IMR-90 (cell line): ENCODE measurements around the gene ARMC9. TPM values are rescaled to one million over a fixed set of nuclear protein-coding genes. Genes with fewer than 3 reads are reported as not detected.
A peak's percentile ranks its signal among the peaks of the same experiment; 100 is the strongest.

Experiments
- ATAC-seq: fragments of 200-7000 bp; cut with Tn5 transposase; 2 replicates; pipeline ENCODE4 v1.9.1; 2020; ENCODE audit warnings: low read depth, mild to moderate bottlenecking, moderate library complexity
- BruUV-seq: library from RNA; stranded (reverse); fragments of 400-500 nt; replicated peaks from 2 replicates; lab custom pipeline; 2021; lab: Mats Ljungman, UMichigan
- CTCF ChIA-PET: fragments of 300-600 bp; formaldehyde crosslinking; extraction: SDS; loops from one replicate; lab custom pipeline; 2021; ENCODE audit warnings: antibody characterized with exemption; lab: Yijun Ruan, JAX
- POLR2A ChIA-PET: fragments of 300-600 bp; sonication (Branson Sonifier 250); formaldehyde crosslinking; loops from one replicate; lab custom pipeline; 2022; ENCODE audit warnings: antibody characterized with exemption; ENCODE audit not compliant: unreplicated experiment; lab: Charles Lee
- DNase-seq: peaks from one replicate; pipeline ENCODE4 v3.0.0; 2013
- H2AFZ ChIP-seq: replicated peaks from 2 replicates; pipeline ENCODE3; 2013; ENCODE audit warnings: low read length, mild to moderate bottlenecking; ENCODE audit not compliant: poor library complexity
- H2AK5ac ChIP-seq: 2 replicates; pipeline ENCODE4 v1.6.1; 2013; ENCODE audit warnings: low read depth, low read length, inconsistent platforms
- H2AK9ac ChIP-seq: replicated peaks from 2 replicates; pipeline ENCODE3; 2013; ENCODE audit warnings: mild to moderate bottlenecking, low read depth, low read length, moderate library complexity; ENCODE audit not compliant: poor library complexity
- H2BK120ac ChIP-seq: 2 replicates; pipeline ENCODE4 v1.6.1; 2013; ENCODE audit warnings: low read depth, low read length, inconsistent platforms
- H2BK15ac ChIP-seq: 3 replicates; pipeline ENCODE4 v1.6.1; 2013; ENCODE audit warnings: low read depth, low read length, inconsistent platforms
- H2BK20ac ChIP-seq: 2 replicates; pipeline ENCODE4 v1.6.1; 2013; ENCODE audit warnings: low read depth, mild to moderate bottlenecking, inconsistent platforms, low read length, moderate library complexity
- H2BK5ac ChIP-seq: 2 replicates; pipeline ENCODE4 v1.6.1; 2013; ENCODE audit warnings: mild to moderate bottlenecking, low read depth, low read length, inconsistent platforms; ENCODE audit not compliant: poor library complexity, severe bottlenecking
- H3K14ac ChIP-seq: replicated peaks from 2 replicates; pipeline ENCODE4 v1.6.1; 2013; ENCODE audit warnings: low read depth, low read length, inconsistent platforms
- H3K18ac ChIP-seq: 2 replicates; pipeline ENCODE4 v1.6.1; 2013; ENCODE audit warnings: low read depth, low read length, control low read depth
- H3K23ac ChIP-seq: 2 replicates; pipeline ENCODE4 v1.6.1; 2013; ENCODE audit warnings: low read depth, low read length, inconsistent platforms
- H3K27ac ChIP-seq: 2 replicates; pipeline ENCODE4 v1.5.1; 2013; ENCODE audit warnings: mild to moderate bottlenecking, control low read depth, low read length; ENCODE audit not compliant: insufficient read depth
- H3K27me3 ChIP-seq: 2 replicates; pipeline ENCODE4 v1.6.1; 2013; ENCODE audit warnings: low read length; ENCODE audit not compliant: control insufficient read depth, insufficient read depth
- H3K36me3 ChIP-seq: 2 replicates; pipeline ENCODE4 v1.6.1; 2013; ENCODE audit warnings: low read length, mixed read lengths; ENCODE audit not compliant: control insufficient read depth, insufficient read depth
- H3K4ac ChIP-seq: 2 replicates; pipeline ENCODE4 v1.6.1; 2013; ENCODE audit warnings: low read depth, low read length, inconsistent platforms
- H3K4me1 ChIP-seq: 2 replicates; pipeline ENCODE4 v1.6.1; 2013; ENCODE audit warnings: low read length, mixed read lengths; ENCODE audit not compliant: control insufficient read depth, insufficient read depth
- H3K4me2 ChIP-seq: 2 replicates; pipeline ENCODE4 v1.6.1; 2013; ENCODE audit warnings: low read depth, mild to moderate bottlenecking, control low read depth, low read length, moderate library complexity
- H3K4me3 ChIP-seq: 2 replicates; pipeline ENCODE4 v1.5.1; 2013; ENCODE audit warnings: low read depth, mild to moderate bottlenecking, control low read depth, low read length, moderate library complexity; ENCODE audit not compliant: insufficient read depth
- H3K56ac ChIP-seq: 2 replicates; pipeline ENCODE4 v1.6.1; 2013; ENCODE audit warnings: low read length, inconsistent platforms; ENCODE audit not compliant: insufficient read depth; ENCODE audit errors: extremely low read depth
- H3K79me1 ChIP-seq, 2 experiments: 2 replicates each; pipeline ENCODE4 v1.6.1; 2013; ENCODE audit warnings: low read length in 2 of 2, inconsistent platforms in 1 of 2, low read depth in 1 of 2
- H3K9ac ChIP-seq: 2 replicates; pipeline ENCODE4 v1.6.1; 2013; ENCODE audit warnings: low read depth, low read length, control low read depth
- H3K9me1 ChIP-seq: 2 replicates; pipeline ENCODE4 v1.6.1; 2013; ENCODE audit warnings: low read length, inconsistent platforms; ENCODE audit not compliant: insufficient read depth
- H3K9me3 ChIP-seq: 2 replicates; pipeline ENCODE4 v1.6.1; 2013; ENCODE audit warnings: low read length; ENCODE audit not compliant: control insufficient read depth, insufficient read depth
- H4K20me1 ChIP-seq: 2 replicates; pipeline ENCODE4 v1.6.1; 2013; ENCODE audit warnings: low read length, inconsistent platforms; ENCODE audit not compliant: insufficient read depth
- H4K5ac ChIP-seq: 2 replicates; pipeline ENCODE4 v1.6.1; 2013; ENCODE audit warnings: mild to moderate bottlenecking, low read depth, low read length, control low read depth
- H4K8ac ChIP-seq, 2 experiments: 2 replicates each; pipeline ENCODE4 v1.6.1; 2013; ENCODE audit warnings: low read depth in 2 of 2, low read length in 2 of 2, control low read depth in 1 of 2, inconsistent platforms in 1 of 2
- H4K91ac ChIP-seq: 2 replicates; pipeline ENCODE4 v1.6.1; 2013; ENCODE audit warnings: low read depth, low read length, inconsistent platforms; ENCODE audit not compliant: insufficient read depth
- MXI1 ChIP-seq: IDR thresholded peaks from 2 replicates; pipeline ENCODE4 v1.6.1; 2012; ENCODE audit warnings: low read depth, mild to moderate bottlenecking, low read length, moderate library complexity, borderline replicate concordance
- WGBS, 2 experiments: methylation state at CpG; one replicate each; pipeline versions ENCODE4 v1.1.5 to v1.1.7; 2013; ENCODE audit warnings: missing lambda C conversion rate in 2 of 2; ENCODE audit not compliant: insufficient read length in 1 of 2; ENCODE audit errors: extremely low coverage in 2 of 2; 5-methylcytosine and 5-hydroxymethylcytosine counted together
- dilution Hi-C: fragments of 300-500 bp; cut with HindIII; formaldehyde crosslinking; loops from one replicate; pipeline ENCODE4 v1.14.3; 2018; ENCODE audit warnings: low sequenced_read_pairs; ENCODE audit not compliant: unreplicated experiment
- in situ Hi-C: fragments of 300-500 bp; cut with MboI; formaldehyde crosslinking; loops from 3 replicates; pipeline ENCODE4 v1.14.3; 2019; ENCODE audit warnings: low sequenced_read_pairs, inconsistent platforms, mixed read lengths
- intact Hi-C: fragments of 100-400 bp; cut with micrococcal nuclease; formaldehyde crosslinking; loops from 2 replicates; pipeline ENCODE4 v1.10.0; 2022
- polyA plus RNA-seq, 3 experiments: library from polyadenylated mRNA; depleted of rRNA; stranded (reverse); fragments of >200 nt; gene quantifications; 2 replicates each; pipeline ENCODE4 v1.2.3, GENCODE V29; 2012; ENCODE audit warnings: low replicate concordance in 1 of 3
- total RNA-seq: library from RNA; depleted of rRNA; stranded (reverse); fragments of >200 nt; gene quantifications from 2 replicates; pipeline ENCODE4 v1.2.3, GENCODE V29; 2012

ARMC9 gene
- total and polyA plus RNA-seq, 2 of the 4 experiments (the other 2 are of a cell fraction) = 36.0 to 46.6 TPM

GRCh38 chr2:231364061-231364460 lies 165.6 kb downstream of the ARMC9 start:
- intact Hi-C loops = no loop called here
- ChIA-PET POLR2A (no interaction called here), CTCF (no interaction called here)

More at GRCh38 chr2:231364061-231364460, 165.6 kb downstream of the ARMC9 start:
- H3K27ac ChIP-seq = no peak overlapping the region
- 80% methylated on average over 2 of the region's 5 CpGs; no CpG with 5 or more reads in 1 of the 2 experiments for WGBS, 2 experiments
- H3K4me2 ChIP-seq = no peak overlapping the region
- H2AK9ac ChIP-seq = no peak overlapping the region
- H3K56ac ChIP-seq = no peak overlapping the region
- H3K27me3 ChIP-seq = no peaks in the 10 kb centered on the region
- peaks cover 5% of the 10 kb centered on the region; the same call in 1 of the 2 replicates for H3K9me1 ChIP-seq
- no peaks in the 10 kb centered on the region for H3K79me1 ChIP-seq
- H2BK20ac ChIP-seq = no peak overlapping the region
- no peak overlapping the region for H4K8ac ChIP-seq
- dilution Hi-C loops (no loop called here), in situ Hi-C loops (no loop called here)
- H3K4me1 ChIP-seq = peaks cover 11% of the 10 kb centered on the region
- no peak for DNase-seq
- H4K91ac ChIP-seq = peak overlapping the region; percentile 24; the same call in 1 of the 2 replicates
- no peak overlapping the region for H3K18ac ChIP-seq
- H2AK5ac ChIP-seq = no peak overlapping the region
- no peak overlapping the region for H2AFZ ChIP-seq
- TF ChIP-seq MXI1 = no peak
- H3K9me3 ChIP-seq = no peaks in the 10 kb centered on the region
- peaks cover 6% of the 10 kb centered on the region; the same call in 1 of the 2 replicates for H3K36me3 ChIP-seq
- no TSS peak for BruUV-seq
- no peak overlapping the region for H3K9ac ChIP-seq
- no peak overlapping the region for H2BK120ac ChIP-seq
- H3K23ac ChIP-seq = no peak overlapping the region
- no peak overlapping the region for H2BK15ac ChIP-seq
- H3K4ac ChIP-seq = peak overlapping the region; percentile 10; the same call in 1 of the 2 replicates
- H3K4me3 ChIP-seq = no peak overlapping the region
- no peak for ATAC-seq
- H2BK5ac ChIP-seq = no peak overlapping the region
- H4K20me1 ChIP-seq = no peaks in the 10 kb centered on the region
- no peak overlapping the region for H4K5ac ChIP-seq
- H3K14ac ChIP-seq = no peak overlapping the region; the same call in 1 of the 2 replicates
